Kidney (tissue), 14 donors: ENCODE results near the gene ZNF30. TPM values are rescaled to one million over a fixed set of nuclear protein-coding genes. Genes with fewer than 3 reads are reported as not detected.

Experiments
- DNase-seq, 5 donors: peaks; one replicate each; pipeline ENCODE4 v3.0.0-alpha.2; 2013 to 2020
- FAIRE-seq: peaks from 2 replicates; lab custom pipeline; 2012; peaks lifted over from hg19 to GRCh38; lab: Jason Lieb, UNC
- H3K27ac ChIP-seq, 2 donors: one replicate each; pipeline ENCODE4 v1.7.0; 2013; ENCODE audit warnings: low read depth in 2 of 2, low read length in 2 of 2, inconsistent platforms in 1 of 2
- H3K27me3 ChIP-seq: one replicate; pipeline ENCODE4 v1.7.1; 2013; ENCODE audit warnings: low read length, inconsistent platforms; ENCODE audit not compliant: control insufficient read depth, insufficient read depth
- H3K36me3 ChIP-seq, 3 donors: one replicate each; pipeline versions ENCODE4 v1.7.0 to v1.7.1; 2013; ENCODE audit warnings: low read length in 3 of 3, control low read depth in 1 of 3, inconsistent platforms in 1 of 3; ENCODE audit not compliant: insufficient read depth in 3 of 3, control insufficient read depth in 2 of 3
- H3K4me1 ChIP-seq, 3 donors: one replicate each; pipeline versions ENCODE4 v1.7.0 to v1.7.1; 2013; ENCODE audit warnings: low read length in 3 of 3, inconsistent platforms in 1 of 3, low read depth in 1 of 3; ENCODE audit not compliant: control insufficient read depth in 2 of 3, insufficient read depth in 2 of 3
- H3K4me3 ChIP-seq, 3 donors: one replicate each; pipeline versions ENCODE4 v1.7.0 to v1.8.1; 2013; ENCODE audit warnings: low read length in 3 of 3, control low read depth in 1 of 3, inconsistent platforms in 1 of 3
- H3K9ac ChIP-seq, 3 donors: one replicate each; pipeline versions ENCODE4 v1.7.0 to v1.7.1; 2013; ENCODE audit warnings: low read length in 3 of 3, control low read depth in 1 of 3, inconsistent platforms in 1 of 3
- H3K9me3 ChIP-seq, 3 donors: one replicate each; pipeline versions ENCODE4 v1.7.0 to v1.7.1; 2013; ENCODE audit warnings: low read length in 3 of 3, control low read depth in 1 of 3, inconsistent platforms in 1 of 3; ENCODE audit not compliant: control insufficient read depth in 2 of 3, insufficient read depth in 1 of 3
- intact Hi-C: fragments of 100-400 bp; cut with DNase I; formaldehyde crosslinking; loops from one replicate; pipeline ENCODE4 v1.11.1; 2022
- polyA plus RNA-seq: library from polyadenylated mRNA; stranded (reverse); fragments of 350-450 nt; fragmentation: Illumina TruSeq; extraction: RNeasy Lipid Tissue Mini Kit (QIAGEN cat#74804); gene quantifications from one replicate; pipeline ENCODE4 v1.2.3, GENCODE V29; 2014; ENCODE audit warnings: low read depth, low replicate concordance; ENCODE audit not compliant: insufficient read depth
- total RNA-seq: library from RNA; stranded (reverse); fragmentation: NEBNext Ultra II Directional; extraction: Animal tissue kit (Norgen Biotek cat#: 25700); gene quantifications from one replicate; pipeline ENCODE4 v1.2.1, GENCODE V29; 2021
- TF ChIP-seq, protein P1 (sequence below): IDR thresholded peaks from 3 replicates; pipeline ENCODE4 v1.5.1; 2012; ENCODE audit warnings: mild to moderate bottlenecking, moderate library complexity, borderline replicate concordance; ENCODE audit not compliant: insufficient read depth; ENCODE audit errors: extremely low read depth
- donor health status: control.
- donor health status: control.
- donor health status: control.
- donor health status: control.
- donor health status: control.
- donor health status: DM: yes; HTN: yes; CAD: no.
- donor health status: Normal renal cell carcinoma (clear cell type).

The ZNF30 gene
- total and polyA plus RNA-seq, 2 donors from 2014 or later = 3.1 to 3.5 TPM

DNA sequence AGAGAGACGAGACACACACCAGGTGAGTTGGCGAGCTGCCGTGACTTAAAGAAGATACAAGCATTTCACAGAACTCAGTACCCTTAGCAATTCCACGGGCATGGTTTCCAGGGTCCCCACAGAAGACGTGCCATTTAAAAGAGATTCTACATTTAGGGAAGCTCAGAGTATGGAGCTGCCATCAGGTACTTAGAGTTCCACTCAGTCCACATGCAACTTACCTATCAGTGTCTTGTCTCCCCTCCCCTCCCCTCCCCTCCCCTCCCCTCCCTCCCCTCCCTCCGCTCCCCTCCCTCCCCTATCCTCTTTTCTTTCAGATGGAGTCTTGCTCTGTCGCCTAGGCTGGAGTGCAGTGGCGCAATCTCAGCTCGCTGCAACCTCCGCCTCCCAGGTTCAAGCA is 12.2 kb downstream of the ZNF30 start:
- H3K9me3 ChIP-seq = peaks cover 0 to 13% (median 9%) of the 10 kb centered on the region in 3 donors
- H3K27ac ChIP-seq = no peak overlapping the region
- FAIRE-seq = no peak
- H3K4me1 ChIP-seq = no peaks in the 10 kb centered on the region
- DNase-seq = no peak
- intact Hi-C loops = no loop called here
- H3K4me3 ChIP-seq = no peak overlapping the region
- TF ChIP-seq, protein P1, sequence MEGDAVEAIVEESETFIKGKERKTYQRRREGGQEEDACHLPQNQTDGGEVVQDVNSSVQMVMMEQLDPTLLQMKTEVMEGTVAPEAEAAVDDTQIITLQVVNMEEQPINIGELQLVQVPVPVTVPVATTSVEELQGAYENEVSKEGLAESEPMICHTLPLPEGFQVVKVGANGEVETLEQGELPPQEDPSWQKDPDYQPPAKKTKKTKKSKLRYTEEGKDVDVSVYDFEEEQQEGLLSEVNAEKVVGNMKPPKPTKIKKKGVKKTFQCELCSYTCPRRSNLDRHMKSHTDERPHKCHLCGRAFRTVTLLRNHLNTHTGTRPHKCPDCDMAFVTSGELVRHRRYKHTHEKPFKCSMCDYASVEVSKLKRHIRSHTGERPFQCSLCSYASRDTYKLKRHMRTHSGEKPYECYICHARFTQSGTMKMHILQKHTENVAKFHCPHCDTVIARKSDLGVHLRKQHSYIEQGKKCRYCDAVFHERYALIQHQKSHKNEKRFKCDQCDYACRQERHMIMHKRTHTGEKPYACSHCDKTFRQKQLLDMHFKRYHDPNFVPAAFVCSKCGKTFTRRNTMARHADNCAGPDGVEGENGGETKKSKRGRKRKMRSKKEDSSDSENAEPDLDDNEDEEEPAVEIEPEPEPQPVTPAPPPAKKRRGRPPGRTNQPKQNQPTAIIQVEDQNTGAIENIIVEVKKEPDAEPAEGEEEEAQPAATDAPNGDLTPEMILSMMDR = no peak
- H3K27me3 ChIP-seq = no peaks in the 10 kb centered on the region
- H3K36me3 ChIP-seq = peaks cover 1 to 21% (median 9%) of the 10 kb centered on the region in 3 donors
- H3K9ac ChIP-seq = no peak overlapping the region

DNA sequence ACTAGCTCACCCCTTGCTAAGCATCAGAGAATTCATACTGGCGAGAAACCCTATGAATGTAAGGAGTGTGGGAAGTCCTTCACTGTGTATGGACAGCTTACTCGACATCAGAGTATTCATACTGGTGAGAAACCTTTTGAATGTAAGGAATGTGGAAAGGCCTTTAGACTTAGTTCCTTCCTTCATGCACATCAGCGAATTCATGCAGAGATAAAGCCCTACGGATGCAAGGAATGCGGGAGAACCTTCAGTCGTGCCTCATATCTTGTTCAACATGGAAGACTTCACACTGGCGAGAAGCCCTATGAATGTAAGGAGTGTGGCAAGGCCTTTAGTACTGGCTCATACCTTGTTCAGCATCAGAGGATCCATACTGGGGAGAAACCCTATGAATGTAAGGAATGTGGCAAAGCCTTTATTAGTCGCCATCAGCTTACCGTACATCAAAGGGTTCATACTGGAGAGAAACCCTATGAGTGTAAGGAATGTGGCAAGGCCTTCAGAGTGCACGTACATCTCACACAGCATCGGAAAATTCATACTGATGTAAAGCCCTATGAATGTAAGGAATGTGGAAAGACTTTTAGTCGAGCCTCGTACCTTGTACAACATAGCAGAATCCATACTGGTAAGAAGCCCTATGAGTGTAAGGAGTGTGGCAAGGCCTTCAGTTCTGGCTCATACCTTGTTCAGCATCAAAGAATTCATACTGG is 17.3 kb downstream of the ZNF30 start:
- H3K36me3 ChIP-seq = peaks cover 3 to 17% (median 13%) of the 10 kb centered on the region in 3 donors
- FAIRE-seq = no peak

DNA sequence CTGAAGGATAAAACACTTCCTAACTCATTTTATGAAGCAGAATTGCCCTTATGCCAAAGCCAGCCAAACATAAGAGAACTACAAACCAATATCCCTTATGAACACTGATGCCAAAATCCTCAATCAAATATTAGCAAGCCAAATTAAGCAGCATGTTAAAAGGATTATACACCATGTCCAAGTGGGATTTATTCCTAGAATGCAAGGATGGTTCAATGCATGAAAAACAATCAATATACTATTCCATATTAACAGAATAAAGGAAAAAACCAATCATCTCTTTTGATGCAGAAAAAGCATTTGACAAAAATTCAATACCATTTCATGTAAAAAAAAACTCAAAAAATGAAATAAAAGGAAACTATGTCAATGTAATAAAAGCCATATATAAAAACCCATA is 26.4 kb downstream of the ZNF30 start:
- H3K9me3 ChIP-seq = peaks cover 9 to 46% (median 22%) of the 10 kb centered on the region in 3 donors
- no peak overlapping the region for H3K9ac ChIP-seq
- FAIRE-seq = no peak
- intact Hi-C loops = no loop called here
- no peak overlapping the region for H3K27ac ChIP-seq
- H3K4me1 ChIP-seq = no peaks in the 10 kb centered on the region
- H3K4me3 ChIP-seq = no peak overlapping the region
- TF ChIP-seq, protein P1 = no peak
- peaks cover 8 to 14% (median 13%) of the 10 kb centered on the region in 3 donors for H3K36me3 ChIP-seq
- DNase-seq = no peak
- no peaks in the 10 kb centered on the region for H3K27me3 ChIP-seq

More for the DNA sequence above, 17.3 kb downstream of the ZNF30 start:
- DNase-seq = no peak
- Histone ChIP-seq H3K4me1 (no peaks in the 10 kb centered on the region), H3K9ac (no peak overlapping the region), H3K27ac (no peak overlapping the region), H3K27me3 (no peaks in the 10 kb centered on the region), H3K9me3 (peaks cover 0 to 39% (median 19%) of the 10 kb centered on the region in 3 donors), H3K4me3 (no peak overlapping the region)
- TF ChIP-seq, protein P1 = no peak
- intact Hi-C loops = no loop called here
